Mesothelial cell of epicardium (in vitro differentiated cells): ENCODE data around the gene UBA7. TPM values are rescaled to one million over a fixed set of nuclear protein-coding genes. Genes with fewer than 3 reads are reported as not detected.
"Not testable (repeated sequence)": the region's sequence is repeated elsewhere in the genome, so short reads cannot be mapped to it uniquely, and the experiment has no call there.

Experiments used
- DNase-seq, 2 experiments: peaks; one replicate each; pipeline ENCODE4 v3.0.0; 2021; ENCODE audit warnings: low spot score in 2 of 2; ENCODE audit not compliant: unreplicated experiment in 2 of 2
- H3K27ac Mint-ChIP-seq: 2 replicates; pipeline ENCODE4 v1.8.0; 2021; ENCODE audit warnings: mixed read lengths
- H3K27me3 Mint-ChIP-seq: 2 replicates; pipeline ENCODE4 v1.8.0; 2021; ENCODE audit warnings: low read depth, mixed read lengths
- H3K36me3 Mint-ChIP-seq: 2 replicates; pipeline ENCODE4 v1.8.0; 2021; ENCODE audit warnings: mixed read lengths
- H3K4me1 Mint-ChIP-seq: 2 replicates; pipeline ENCODE4 v1.8.0; 2021; ENCODE audit warnings: mixed read lengths
- H3K4me3 Mint-ChIP-seq: 2 replicates; pipeline ENCODE4 v1.8.0; 2021; ENCODE audit warnings: mild to moderate bottlenecking, moderate library complexity, mixed read lengths
- H3K9me3 Mint-ChIP-seq: 2 replicates; pipeline ENCODE4 v1.8.0; 2021; ENCODE audit warnings: mixed read lengths
- CTCF ChIP-seq: fragments of 200-600 bp; sonication (generic); IDR thresholded peaks from one replicate; pipeline ENCODE4 v1.5.0; 2021; ENCODE audit warnings: antibody characterized with exemption; ENCODE audit not compliant: unreplicated experiment
- total RNA-seq: library from RNA; stranded (reverse); gene quantifications from 3 replicates; pipeline ENCODE4 v1.2.1, GENCODE V29; 2021

The UBA7 gene
- total RNA-seq, 1 donor from 2014 or later, result 139 TPM

DNA sequence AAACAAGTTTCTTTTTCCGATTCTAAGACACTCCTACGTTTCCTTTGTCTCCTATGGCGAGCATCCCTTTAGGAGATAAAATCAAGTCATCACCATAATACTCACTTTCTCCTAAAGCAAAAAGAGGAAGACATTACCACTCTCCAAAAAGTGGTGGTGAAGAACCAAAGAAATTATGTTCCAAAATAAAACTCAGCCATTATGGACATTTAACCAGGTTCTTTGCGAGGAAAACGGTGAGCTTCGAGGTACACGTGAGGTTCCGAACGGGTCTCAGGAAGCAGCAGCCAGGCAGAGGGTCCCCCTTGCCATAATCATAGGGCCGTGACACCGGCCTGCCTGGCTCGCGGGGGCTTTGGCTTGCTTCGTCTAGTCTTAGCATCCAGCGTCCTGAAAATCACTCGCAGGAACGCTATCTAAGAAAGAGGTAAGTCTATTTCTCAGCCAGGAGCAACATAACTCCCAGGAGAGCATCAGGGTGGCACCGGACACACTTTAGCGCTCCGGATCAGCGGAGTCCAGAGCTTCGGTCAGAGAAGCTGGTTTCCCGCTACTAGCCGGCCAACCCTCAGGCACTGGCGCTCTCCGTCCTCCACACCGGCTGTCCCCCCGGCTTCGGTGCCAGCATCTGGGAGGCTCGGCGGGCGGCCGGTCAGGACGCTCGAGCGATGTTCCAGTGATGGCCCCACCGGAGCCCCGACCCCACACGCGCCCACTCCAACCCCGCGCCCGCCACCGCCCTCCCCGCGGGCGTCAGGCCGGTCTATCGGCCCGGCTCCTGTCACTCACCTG is 28.0 kb downstream of the UBA7 start:
- Mint-ChIP-seq H3K27me3 (no peaks in the 10 kb centered on the region), H3K4me3 (peak overlapping the region; percentile 84), H3K27ac (peak overlapping the region; percentile 94), H3K36me3 (peaks cover 7% of the 10 kb centered on the region), H3K9me3 (no peaks in the 10 kb centered on the region), H3K4me1 (peaks cover 23% of the 10 kb centered on the region)
- no peak for TF ChIP-seq CTCF
- DNase-seq, result peak in 1 of 2 experiments; percentile 53

- H3K4me3 Mint-ChIP-seq, H3K9me3 Mint-ChIP-seq, DNase-seq, H3K27me3 Mint-ChIP-seq, H3K27ac Mint-ChIP-seq: not testable (repeated sequence)
- peaks cover 18% of the 10 kb centered on the region for H3K36me3 Mint-ChIP-seq
- H3K4me1 Mint-ChIP-seq, result peaks cover 22% of the 10 kb centered on the region
Measured at GRCh38 chr3:49782277-49782676, 31.5 kb downstream of the UBA7 start.

GRCh38 chr3:49781415-49782199 is 32.1 kb downstream of the UBA7 start:
- no peak overlapping the region for H3K4me3 Mint-ChIP-seq
- H3K36me3 Mint-ChIP-seq, result peaks cover 21% of the 10 kb centered on the region
- no peak for TF ChIP-seq CTCF

GRCh38 chr3:49780975-49781365 is 32.8 kb downstream of the UBA7 start:
- H3K27ac Mint-ChIP-seq, result peak overlapping the region; percentile 27
- not testable (repeated sequence) for H3K27me3 Mint-ChIP-seq, H3K4me3 Mint-ChIP-seq, H3K9me3 Mint-ChIP-seq
- H3K4me1 Mint-ChIP-seq, result peaks cover 14% of the 10 kb centered on the region
- peak in 1 of 2 experiments; percentile 20 for DNase-seq
- H3K36me3 Mint-ChIP-seq, result peaks cover 21% of the 10 kb centered on the region

More at GRCh38 chr3:49781415-49782199, 32.1 kb downstream of the UBA7 start:
- Mint-ChIP-seq H3K27ac (peak overlapping the region; percentile 41), H3K4me1 (peaks cover 16% of the 10 kb centered on the region), H3K27me3 (no peaks in the 10 kb centered on the region), H3K9me3 (peaks cover 5% of the 10 kb centered on the region)
- peak in 1 of 2 experiments; percentile 20 for DNase-seq

- Mint-ChIP-seq H3K27me3 (no peaks in the 10 kb centered on the region), H3K4me1 (peaks cover 9% of the 10 kb centered on the region), H3K36me3 (peaks cover 19% of the 10 kb centered on the region), H3K27ac (peak overlapping the region; percentile 61), H3K4me3 (no peak overlapping the region), H3K9me3 (peaks cover 5% of the 10 kb centered on the region)
- DNase-seq, result peak in 1 of 2 experiments; percentile 22
- no peak for TF ChIP-seq CTCF
Measured at GRCh38 chr3:49780080-49780974, 33.4 kb downstream of the UBA7 start.

DNA sequence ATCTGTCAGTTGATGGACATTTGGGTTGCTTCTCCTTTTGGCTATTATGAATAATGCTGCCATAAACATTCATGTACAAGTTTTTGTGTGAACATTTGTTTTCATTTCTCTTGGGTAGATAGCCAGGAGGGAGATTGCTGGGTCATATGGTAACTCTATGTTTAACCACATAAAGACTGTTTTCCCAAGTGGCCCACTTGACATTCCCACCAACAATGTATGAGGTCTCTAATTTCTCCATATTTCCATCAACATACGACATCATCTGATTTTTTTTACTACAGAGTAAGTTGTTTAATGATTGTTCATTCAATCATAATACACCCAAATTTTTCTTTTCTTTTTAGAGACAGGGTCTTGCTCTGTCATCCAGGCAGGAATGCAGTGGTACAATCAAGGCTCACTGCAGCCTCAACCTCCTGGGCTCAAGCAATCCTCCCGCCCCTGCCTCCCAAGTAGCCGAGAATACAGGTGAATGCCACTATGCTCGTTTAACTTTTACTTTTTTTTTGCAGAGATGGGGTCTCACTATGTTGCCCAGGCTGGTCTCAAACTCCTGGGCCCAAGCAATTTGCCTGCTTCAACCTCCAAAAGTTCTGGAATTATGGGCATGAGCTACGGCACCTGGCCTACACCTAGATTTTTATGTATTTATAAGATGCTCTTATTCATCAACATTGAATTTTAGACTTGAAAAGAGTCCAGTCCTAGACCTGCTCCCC is 34.2 kb downstream of the UBA7 start:
- Mint-ChIP-seq H3K27ac (peak overlapping the region; percentile 61), H3K4me1 (peaks cover 4% of the 10 kb centered on the region), H3K4me3 (no peak overlapping the region), H3K27me3 (no peaks in the 10 kb centered on the region), H3K9me3 (peaks cover 5% of the 10 kb centered on the region), H3K36me3 (peaks cover 19% of the 10 kb centered on the region)
- TF ChIP-seq CTCF, result no peak
- DNase-seq, result no peak

DNA sequence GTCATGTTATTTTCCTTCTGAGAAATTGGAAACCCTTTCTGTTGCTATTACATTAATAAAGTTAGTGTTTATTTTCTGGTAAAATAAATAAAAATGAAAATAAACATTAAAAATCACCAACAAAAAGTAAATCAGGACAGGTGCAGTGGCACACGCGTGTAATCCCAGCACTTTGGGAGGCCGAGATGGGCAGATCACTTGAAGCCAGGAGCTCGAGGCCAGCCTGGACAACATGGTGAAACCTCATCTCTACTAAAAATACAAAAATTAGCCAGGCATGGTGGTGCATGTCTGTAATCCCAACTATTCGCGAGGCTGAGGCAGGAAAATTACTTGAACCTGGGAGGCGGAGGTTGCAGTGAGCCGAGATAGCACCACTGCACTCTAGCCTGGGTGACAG is 37.7 kb downstream of the UBA7 start:
- H3K9me3 Mint-ChIP-seq, H3K27ac Mint-ChIP-seq, H3K4me1 Mint-ChIP-seq, DNase-seq, H3K4me3 Mint-ChIP-seq, H3K27me3 Mint-ChIP-seq: not testable (repeated sequence)
- H3K36me3 Mint-ChIP-seq, result peaks cover 14% of the 10 kb centered on the region
